ENCODE measurements around the gene SH2D3C.

Gene SH2D3C

GRCh38 chr9:127694890-127695720 lies 83.4 kb downstream of the SH2D3C start:
- no peak for DNase-seq

DNA sequence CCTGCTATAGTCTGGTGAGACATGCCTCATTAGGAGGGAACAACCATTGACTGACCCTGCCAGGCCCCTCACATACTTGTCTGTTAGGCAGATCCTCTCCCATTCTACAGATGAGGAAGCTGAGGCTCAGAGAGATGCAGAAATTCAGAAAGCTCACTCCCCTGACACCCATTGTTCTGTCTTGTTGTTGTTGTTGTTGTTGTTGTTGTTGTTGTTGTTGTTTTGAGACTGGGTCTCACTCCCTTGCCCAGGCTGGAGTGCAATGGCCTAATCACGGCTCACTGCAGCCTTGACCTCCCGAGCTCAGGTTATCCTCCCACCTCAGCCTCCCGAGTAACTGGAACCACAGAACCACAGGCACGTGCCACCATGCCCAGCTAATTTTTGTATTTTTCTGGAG lies 84.8 kb downstream of the SH2D3C start:
- DNase-seq, result no peak

DNA sequence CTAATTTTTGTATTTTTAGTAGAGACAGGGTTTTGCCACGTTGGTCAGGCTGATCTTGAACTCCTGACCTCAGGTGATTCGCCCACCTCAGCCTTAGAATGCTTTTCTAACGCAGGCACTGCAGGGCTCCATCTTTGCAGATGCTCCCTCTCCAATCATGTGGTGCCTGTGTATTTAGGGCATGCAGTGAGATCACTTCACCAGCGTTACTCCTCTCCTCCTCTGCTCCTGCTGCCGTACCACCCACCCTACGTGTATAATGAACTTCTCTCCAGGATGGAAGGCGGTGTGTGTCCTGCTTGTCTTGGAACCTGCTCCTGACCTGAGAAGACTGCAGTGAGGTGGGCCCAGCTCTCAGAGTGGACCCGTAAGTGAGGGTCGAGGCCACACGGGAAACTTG lies 85.3 kb downstream of the SH2D3C start:
- DNase-seq, result no peak

GRCh38 chr9:127692071-127692470 lies 86.4 kb downstream of the SH2D3C start:
- no peak for DNase-seq

- DNase-seq, result no peak
These were observed 87.7 kb downstream of the SH2D3C start for GRCh38 chr9:127690735-127691134.

DNA sequence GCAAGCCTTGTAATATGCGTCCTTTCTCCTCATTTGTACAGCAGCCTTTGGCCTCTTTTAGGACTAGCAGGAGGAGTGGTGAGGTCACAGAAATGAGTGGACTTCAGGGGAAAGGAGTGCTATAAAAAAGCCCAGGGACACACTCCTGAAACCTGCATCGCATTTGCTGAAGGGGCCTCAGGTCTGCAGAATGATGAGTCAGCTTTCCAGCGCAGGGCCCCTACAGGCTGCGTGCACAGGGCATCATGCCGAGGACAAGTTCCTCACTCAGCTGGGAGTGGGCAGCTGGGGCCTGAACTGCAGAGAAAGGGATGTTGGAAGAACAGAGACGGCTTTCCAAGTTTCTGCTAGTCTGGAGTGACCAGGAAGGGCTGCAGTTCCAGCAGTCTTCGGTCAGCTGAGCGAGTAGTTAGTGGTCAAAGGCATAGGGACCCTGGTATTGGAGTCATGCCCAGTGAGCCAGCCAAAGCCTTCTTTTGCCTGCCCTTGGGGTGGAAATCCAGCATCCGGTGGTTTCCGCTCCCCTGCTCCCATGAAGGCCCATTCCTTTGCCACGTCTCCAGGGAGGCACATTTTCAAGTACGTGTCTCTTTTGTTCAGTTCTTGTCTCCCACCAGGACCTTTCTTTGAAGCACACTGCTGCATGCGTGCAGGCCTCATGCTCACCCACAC lies 89.0 kb downstream of the SH2D3C start:
- DNase-seq, result no peak
